Psoas muscle (tissue), 8 donors: ENCODE results near the gene SH3RF2. TPM values are rescaled to one million over a fixed set of nuclear protein-coding genes. Genes with fewer than 3 reads are reported as not detected.

Experiments used
- ATAC-seq, 4 donors: fragments of 200-7000 bp; cut with Tn5 transposase; one replicate each; pipeline ENCODE4 v1.9.1; 2020; ENCODE audit warnings: moderate library complexity in 3 of 4, mild to moderate bottlenecking in 2 of 4
- DNase-seq, 2 donors: peaks; one replicate each; pipeline ENCODE4 v3.0.0-alpha.2; 2020
- H3K27ac ChIP-seq: fragments of 200-600 bp; one replicate; pipeline ENCODE4 v1.8.0; 2022
- H3K27me3 ChIP-seq, 3 donors: fragments of 200-600 bp in 1 of 3; one replicate each; pipeline versions ENCODE4 v1.6.1 to v1.8.0; 2013 to 2022; ENCODE audit warnings: low read length in 2 of 3, mild to moderate bottlenecking in 2 of 3, moderate library complexity in 1 of 3; ENCODE audit not compliant: insufficient read depth in 3 of 3
- H3K36me3 ChIP-seq, 2 donors: fragments of 200-600 bp in 1 of 2; one replicate each; pipeline versions ENCODE4 v1.6.1 to v1.8.0; 2013 to 2022; ENCODE audit warnings: low read depth in 1 of 2, mild to moderate bottlenecking in 1 of 2, moderate library complexity in 1 of 2; ENCODE audit not compliant: insufficient read depth in 1 of 2
- H3K4me1 ChIP-seq: fragments of 200-600 bp; one replicate; pipeline ENCODE4 v1.8.0; 2022
- H3K4me3 ChIP-seq: fragments of 200-600 bp; one replicate; pipeline ENCODE4 v1.8.0; 2022; ENCODE audit warnings: mild to moderate bottlenecking
- H3K9me3 ChIP-seq: fragments of 200-600 bp; one replicate; pipeline ENCODE4 v1.8.0; 2022
- WGBS, 3 donors: extraction: QIAGEN DNeasy Blood & Tissue Kit; methylation state at CpG; one replicate each; pipeline versions ENCODE4 v1.1.6 to v1.1.7; 2013; 5-methylcytosine and 5-hydroxymethylcytosine counted together
- intact Hi-C, 2 donors: fragments of 100-400 bp; cut with DNase I; formaldehyde crosslinking; loops; one replicate each; pipeline versions ENCODE4 v1.11.0 to v1.14.2; 2022
- polyA plus RNA-seq, 3 donors: library from polyadenylated mRNA; stranded (reverse); fragments of 200-250 nt; gene quantifications; one replicate each; pipeline ENCODE4 v1.2.3, GENCODE V29; 2013
- total RNA-seq, 4 donors: library from RNA; stranded (reverse); fragmentation: NEBNext Ultra II Directional in 2 of 4; extraction: Animal tissue kit (Norgen Biotek cat#: 25700) in 2 of 4; gene quantifications; one replicate each; pipeline versions ENCODE4 v1.2.1 to v1.2.4, GENCODE V29; 2021 to 2023
- TF ChIP-seq, protein P1 (sequence below): fragments of 200-600 bp; IDR thresholded peaks from one replicate; pipeline ENCODE4 v1.8.0; 2022; ENCODE audit warnings: antibody characterized with exemption
- donor health status: healthy with polysubstance abuse.
- donor health status: DM: no; HTN: no; CAD: no; lungs with moderate emphysema.
- donor health status: Bipolar disorder and iron deficiency.
- donor health status: healthy.
- donor health status: DM: yes; HTN: yes; CAD: no.
- donor health status: DM: no; HTN: no; CAD: no.
- donor health status: DM: no; HTN: no; CAD: no.
- donor health status: DM: yes; HTN: yes; CAD: no.

The SH3RF2 gene
- total and polyA plus RNA-seq, 7 donors = 1.1 to 64.1 (median 24.3) TPM

DNA sequence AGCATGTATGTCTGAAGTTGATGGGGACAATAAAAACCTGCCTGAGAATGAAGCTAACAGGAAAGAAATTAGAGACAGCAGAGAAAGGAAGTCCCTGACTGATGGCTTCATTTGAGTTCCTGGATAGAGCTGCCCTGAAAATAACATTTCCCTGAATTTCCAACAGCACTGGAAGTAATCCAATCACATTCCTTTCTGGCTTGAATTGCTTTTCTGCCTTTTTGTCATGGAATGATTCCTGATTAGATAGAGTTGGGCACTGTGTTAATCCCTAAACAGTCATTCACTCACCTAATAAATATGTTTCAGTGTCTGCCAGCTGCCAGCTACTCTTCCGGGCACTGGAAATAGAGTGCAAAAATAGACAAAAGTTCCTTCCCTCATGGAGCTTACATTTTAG lies 30.0 kb upstream of the SH3RF2 start:
- Histone ChIP-seq H3K4me3 (no peak overlapping the region), H3K9me3 (no peaks in the 10 kb centered on the region), H3K27me3 (no peaks in the 10 kb centered on the region), H3K4me1 (no peaks in the 10 kb centered on the region), H3K27ac (no peak overlapping the region), H3K36me3 (no peaks in the 10 kb centered on the region)
- WGBS, 3 donors = 18 to 31% (median 30%) methylated on average over 1 of the region's 1 CpG
- TF ChIP-seq, protein P1, sequence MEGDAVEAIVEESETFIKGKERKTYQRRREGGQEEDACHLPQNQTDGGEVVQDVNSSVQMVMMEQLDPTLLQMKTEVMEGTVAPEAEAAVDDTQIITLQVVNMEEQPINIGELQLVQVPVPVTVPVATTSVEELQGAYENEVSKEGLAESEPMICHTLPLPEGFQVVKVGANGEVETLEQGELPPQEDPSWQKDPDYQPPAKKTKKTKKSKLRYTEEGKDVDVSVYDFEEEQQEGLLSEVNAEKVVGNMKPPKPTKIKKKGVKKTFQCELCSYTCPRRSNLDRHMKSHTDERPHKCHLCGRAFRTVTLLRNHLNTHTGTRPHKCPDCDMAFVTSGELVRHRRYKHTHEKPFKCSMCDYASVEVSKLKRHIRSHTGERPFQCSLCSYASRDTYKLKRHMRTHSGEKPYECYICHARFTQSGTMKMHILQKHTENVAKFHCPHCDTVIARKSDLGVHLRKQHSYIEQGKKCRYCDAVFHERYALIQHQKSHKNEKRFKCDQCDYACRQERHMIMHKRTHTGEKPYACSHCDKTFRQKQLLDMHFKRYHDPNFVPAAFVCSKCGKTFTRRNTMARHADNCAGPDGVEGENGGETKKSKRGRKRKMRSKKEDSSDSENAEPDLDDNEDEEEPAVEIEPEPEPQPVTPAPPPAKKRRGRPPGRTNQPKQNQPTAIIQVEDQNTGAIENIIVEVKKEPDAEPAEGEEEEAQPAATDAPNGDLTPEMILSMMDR = no peak
- no peak for DNase-seq
- ATAC-seq = no peak
- intact Hi-C loops = no loop called here

DNA sequence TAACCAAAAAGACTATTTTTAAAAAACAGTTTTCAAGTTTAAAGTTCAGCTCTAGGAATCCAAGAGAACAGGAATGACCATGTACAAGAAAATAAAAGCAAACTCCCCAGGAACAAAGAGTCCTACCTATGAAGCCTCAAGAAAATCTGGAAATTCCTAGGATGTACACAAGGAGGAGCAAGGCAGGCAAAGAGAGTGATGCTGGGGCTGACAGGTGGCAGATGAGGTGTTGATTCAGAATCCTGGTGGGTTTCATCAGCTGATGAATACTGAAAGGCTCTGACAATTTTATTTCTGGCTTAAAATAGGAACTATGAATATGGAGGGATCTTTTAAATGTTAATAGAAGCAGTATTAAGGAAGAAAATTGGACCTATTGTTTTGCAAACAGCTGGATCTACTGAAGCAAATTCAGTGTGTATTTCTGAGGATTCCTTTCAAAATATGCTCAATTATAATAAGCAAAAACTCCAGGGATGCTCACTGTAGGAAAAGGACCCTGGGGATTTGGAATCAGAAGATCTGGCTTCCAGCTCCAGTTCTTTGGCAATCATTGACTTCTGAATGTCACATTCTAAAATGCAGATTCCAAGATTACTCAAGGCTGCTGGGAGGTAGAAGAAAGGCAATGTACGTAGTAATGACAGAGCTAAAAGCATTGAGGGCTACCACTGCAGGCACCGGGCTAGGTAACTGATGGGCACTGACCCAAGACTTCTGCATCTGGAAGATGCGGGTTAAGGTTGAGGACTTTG lies 28.0 kb upstream of the SH3RF2 start:
- intact Hi-C loops = no loop called here
- 72 to 78% (median 75%) methylated on average over 3 of the region's 3 CpGs for WGBS, 3 donors
- Histone ChIP-seq H3K4me3 (no peak overlapping the region), H3K9me3 (no peaks in the 10 kb centered on the region), H3K27me3 (no peaks in the 10 kb centered on the region), H3K4me1 (no peaks in the 10 kb centered on the region), H3K27ac (no peak overlapping the region), H3K36me3 (no peaks in the 10 kb centered on the region)
- TF ChIP-seq, protein P1 = no peak
- no peak for ATAC-seq
- no peak for DNase-seq

DNA sequence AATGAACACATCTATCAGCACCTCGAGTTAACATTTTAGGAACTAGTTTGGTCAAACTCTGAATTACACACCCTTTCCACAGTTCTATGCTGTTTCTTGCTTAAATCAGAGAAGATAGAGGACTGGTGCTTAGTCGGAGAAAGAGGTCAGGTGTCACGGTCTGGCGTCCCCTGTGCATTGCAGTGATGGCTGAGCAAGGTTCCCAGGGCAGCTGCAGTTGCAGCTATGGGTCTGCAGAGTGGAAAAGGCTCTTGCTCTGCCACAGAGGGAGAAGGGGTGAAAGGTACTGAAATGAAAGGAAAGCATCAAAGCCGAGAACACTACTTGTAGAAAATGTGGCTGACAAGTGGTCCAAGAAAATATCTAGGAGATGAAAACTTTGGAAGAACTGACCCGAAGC lies 25.2 kb upstream of the SH3RF2 start:
- Histone ChIP-seq H3K4me1 (no peaks in the 10 kb centered on the region), H3K4me3 (no peak overlapping the region), H3K27ac (no peak overlapping the region), H3K36me3 (no peaks in the 10 kb centered on the region), H3K9me3 (no peaks in the 10 kb centered on the region), H3K27me3 (no peaks in the 10 kb centered on the region)
- WGBS, 3 donors = 60 to 71% (median 60%) methylated on average over 6 of the region's 6 CpGs
- TF ChIP-seq, protein P1 = no peak
- intact Hi-C loops = no loop called here
- DNase-seq (no peak), ATAC-seq (no peak)

DNA sequence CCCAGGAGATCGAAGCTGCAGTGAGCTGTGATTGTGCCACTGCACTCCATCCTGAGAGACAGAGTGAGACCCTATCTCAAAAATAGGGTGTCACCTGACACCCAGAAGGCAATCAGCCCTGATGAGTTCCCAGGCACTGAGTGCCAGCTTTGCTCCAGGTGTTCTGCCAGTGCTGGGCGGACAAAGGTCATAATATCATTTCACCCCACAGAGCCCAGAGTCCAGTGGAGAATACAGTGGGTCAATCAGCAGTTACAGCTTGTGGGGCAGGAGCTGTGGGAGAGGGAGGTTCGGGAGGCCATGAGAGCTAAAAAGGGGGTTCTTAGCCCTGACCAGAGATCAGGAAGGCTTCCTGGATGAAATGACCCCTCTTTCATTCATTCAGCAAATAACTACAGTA lies 24.4 kb upstream of the SH3RF2 start:
- intact Hi-C loops = no loop called here
- no peaks in the 10 kb centered on the region for H3K36me3 ChIP-seq
- H3K4me3 ChIP-seq = no peak overlapping the region
- ATAC-seq (no peak), DNase-seq (no peak)
- no peaks in the 10 kb centered on the region for H3K27me3 ChIP-seq
- TF ChIP-seq, protein P1 = no peak
- no peaks in the 10 kb centered on the region for H3K9me3 ChIP-seq
- 73 to 92% (median 83%) methylated on average over 3 of the region's 3 CpGs for WGBS, 3 donors
- H3K4me1 ChIP-seq = no peaks in the 10 kb centered on the region
- no peak overlapping the region for H3K27ac ChIP-seq

DNA sequence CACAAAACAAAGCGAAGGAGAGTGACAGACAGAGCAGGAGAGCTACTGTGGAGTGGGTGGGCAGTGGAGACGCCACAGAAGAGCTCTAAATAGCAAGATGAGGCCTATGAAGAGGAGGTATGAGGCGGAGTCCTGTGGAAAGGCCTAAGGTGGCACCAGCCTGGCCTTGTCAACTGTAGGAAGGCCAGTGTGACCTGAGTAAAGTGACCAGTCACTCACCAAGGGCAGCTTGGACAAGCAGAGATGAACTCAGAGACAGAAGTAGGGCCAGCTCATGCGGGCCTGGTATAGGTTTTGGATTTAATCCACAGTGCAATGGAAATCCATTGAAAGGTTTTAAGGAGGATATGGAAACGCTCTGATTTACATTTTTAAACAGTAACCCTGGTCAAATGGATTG lies 23.8 kb upstream of the SH3RF2 start:
- TF ChIP-seq, protein P1 = no peak
- H3K9me3 ChIP-seq = no peaks in the 10 kb centered on the region
- no peak for ATAC-seq
- no peak overlapping the region for H3K27ac ChIP-seq
- intact Hi-C loops = no loop called here
- no peak overlapping the region for H3K4me3 ChIP-seq
- WGBS, 3 donors = 92 to 94% (median 93%) methylated on average over 5 of the region's 5 CpGs
- H3K27me3 ChIP-seq = no peaks in the 10 kb centered on the region
- DNase-seq = no peak
- peaks cover 4% of the 10 kb centered on the region for H3K4me1 ChIP-seq
- H3K36me3 ChIP-seq = no peaks in the 10 kb centered on the region
